Measurements from ENCODE around the gene MRPL34. TPM values are rescaled to one million over a fixed set of nuclear protein-coding genes. Genes with fewer than 3 reads are reported as not detected.
A peak's percentile ranks its signal among the peaks of the same experiment; 100 is the strongest.

The MRPL34 gene
- total RNA-seq, 1 donor from 2014 or later: 92.0 TPM

DNA sequence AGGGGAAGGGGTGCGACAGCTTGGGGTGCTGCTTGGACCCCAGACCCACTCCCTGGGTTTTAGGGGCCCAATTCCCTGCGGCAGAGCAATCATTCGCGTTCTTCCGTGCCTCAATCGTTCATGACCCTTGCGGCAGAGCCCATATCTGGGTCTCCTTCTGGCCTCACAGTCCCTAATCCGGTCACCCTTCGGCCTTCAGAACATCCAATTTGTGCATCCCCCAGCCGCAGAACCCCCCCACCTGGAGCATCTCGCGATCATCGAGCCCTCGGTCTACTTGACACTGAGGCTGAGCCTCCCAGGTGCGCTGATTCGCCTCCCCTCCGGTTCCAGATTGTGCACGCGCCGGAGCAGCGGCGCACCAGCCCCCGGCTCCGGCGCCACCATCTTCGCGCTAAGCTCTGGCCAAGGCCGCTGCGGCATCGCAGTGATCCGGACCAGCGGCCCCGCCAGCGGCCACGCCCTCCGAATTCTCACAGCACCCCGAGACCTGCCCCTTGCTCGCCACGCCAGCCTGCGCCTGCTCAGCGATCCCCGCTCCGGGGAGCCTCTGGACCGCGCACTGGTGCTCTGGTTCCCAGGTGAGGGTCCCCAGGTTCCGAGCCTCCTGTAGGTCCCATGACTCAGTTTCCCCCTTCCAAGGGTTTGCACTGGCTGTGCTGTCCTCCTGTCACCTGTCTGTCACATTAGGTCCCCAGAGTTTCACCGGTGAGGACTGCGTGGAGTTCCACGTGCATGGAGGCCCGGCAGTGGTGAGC lies 32.2 kb downstream of the MRPL34 start:
- Mint-ChIP-seq H3K9me3 (no peaks in the 10 kb centered on the region), H3K27ac (peak overlapping the region; percentile 89), H3K27me3 (ENCODE audit: low read depth) (no peaks in the 10 kb centered on the region), H3K4me1 (ENCODE audit: low read depth) (peaks cover 12% of the 10 kb centered on the region), H3K36me3 (ENCODE audit: low read depth) (peaks cover 17% of the 10 kb centered on the region), H3K4me3 (ENCODE audit: low read depth) (peak overlapping the region; percentile 84)
- peak; percentile 42 for DNase-seq (ENCODE audit: low spot score)
- intact Hi-C loops (cut with micrococcal nuclease): loop anchor here (1.0 to 5.0 kb wide), 3 partner anchors 29 to 69 kb away; partner anchors contain the start of genes BST2 and DDA1

DNA sequence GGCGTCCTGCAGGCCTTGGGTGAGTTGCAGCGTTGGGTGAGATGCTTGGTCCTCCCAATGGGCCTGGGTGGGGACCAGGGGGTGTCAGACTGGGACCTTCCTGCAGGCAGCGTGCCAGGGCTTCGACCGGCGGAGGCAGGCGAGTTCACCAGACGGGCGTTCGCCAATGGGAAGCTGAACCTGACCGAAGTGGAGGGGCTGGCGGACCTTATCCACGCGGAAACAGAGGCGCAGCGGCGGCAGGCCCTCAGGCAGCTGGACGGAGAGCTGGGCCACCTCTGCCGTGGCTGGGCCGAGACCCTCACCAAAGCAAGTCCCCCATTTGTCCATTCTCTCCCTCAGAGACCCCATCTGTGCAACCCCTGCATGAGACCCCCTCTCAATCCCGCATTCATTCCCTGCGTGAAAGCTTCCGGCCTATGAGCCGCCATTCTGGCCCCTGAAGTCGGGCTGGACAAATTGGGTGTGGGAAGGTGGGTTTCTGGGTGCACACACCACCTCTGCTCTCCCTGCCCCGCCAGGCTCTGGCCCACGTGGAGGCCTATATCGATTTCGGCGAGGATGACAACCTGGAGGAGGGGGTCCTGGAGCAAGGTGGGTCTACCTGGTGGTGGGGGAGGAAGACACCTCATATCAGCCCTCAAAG lies 32.9 kb downstream of the MRPL34 start:
- Mint-ChIP-seq H3K27me3 (ENCODE audit: low read depth) (no peaks in the 10 kb centered on the region), H3K9me3 (no peaks in the 10 kb centered on the region), H3K27ac (peak overlapping the region; percentile 89), H3K4me3 (ENCODE audit: low read depth) (peak overlapping the region; percentile 84), H3K4me1 (ENCODE audit: low read depth) (peaks cover 10% of the 10 kb centered on the region), H3K36me3 (ENCODE audit: low read depth) (peaks cover 16% of the 10 kb centered on the region)
- no peak for DNase-seq (ENCODE audit: low spot score)
- intact Hi-C loops (cut with micrococcal nuclease): loop anchor here (5.0 kb wide), 2 partner anchors 46 to 69 kb away; partner anchors contain the start of gene BST2

DNA sequence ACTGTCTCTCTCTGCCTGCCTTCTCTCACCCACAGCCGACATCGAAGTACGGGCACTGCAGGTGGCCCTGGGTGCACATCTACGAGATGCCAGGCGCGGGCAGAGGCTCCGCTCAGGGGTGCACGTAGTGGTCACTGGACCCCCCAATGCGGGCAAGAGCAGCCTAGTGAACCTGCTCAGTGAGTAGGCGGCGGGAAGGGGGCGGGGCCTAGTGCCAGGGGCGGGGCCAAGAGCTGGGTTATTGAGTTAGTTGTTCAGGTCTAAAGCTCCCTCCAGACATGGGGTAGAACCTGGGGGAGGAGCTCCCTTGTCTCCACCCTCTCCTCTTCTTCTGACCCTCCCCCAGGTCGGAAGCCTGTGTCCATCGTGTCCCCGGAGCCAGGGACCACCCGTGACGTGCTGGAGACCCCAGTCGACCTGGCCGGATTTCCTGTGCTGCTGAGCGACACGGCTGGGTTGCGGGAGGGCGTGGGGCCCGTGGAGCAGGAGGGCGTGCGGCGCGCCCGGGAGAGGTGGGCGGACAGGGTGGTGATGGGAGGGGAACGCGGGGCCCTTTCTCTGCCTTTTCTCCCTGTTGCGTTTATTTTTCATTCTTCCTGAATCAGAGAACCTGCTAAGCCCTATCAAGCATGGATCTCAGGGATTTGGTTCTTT lies 33.5 kb downstream of the MRPL34 start:
- intact Hi-C loops (cut with micrococcal nuclease): loop anchor here (5.0 kb wide), 2 partner anchors 47 to 68 kb away; partner anchors contain the start of gene BST2
- Mint-ChIP-seq H3K27me3 (ENCODE audit: low read depth) (no peaks in the 10 kb centered on the region), H3K27ac (no peak overlapping the region), H3K36me3 (ENCODE audit: low read depth) (peaks cover 16% of the 10 kb centered on the region), H3K4me1 (ENCODE audit: low read depth) (peaks cover 7% of the 10 kb centered on the region), H3K9me3 (no peaks in the 10 kb centered on the region), H3K4me3 (ENCODE audit: low read depth) (peak overlapping the region; percentile 84)
- no peak for DNase-seq (ENCODE audit: low spot score)

DNA sequence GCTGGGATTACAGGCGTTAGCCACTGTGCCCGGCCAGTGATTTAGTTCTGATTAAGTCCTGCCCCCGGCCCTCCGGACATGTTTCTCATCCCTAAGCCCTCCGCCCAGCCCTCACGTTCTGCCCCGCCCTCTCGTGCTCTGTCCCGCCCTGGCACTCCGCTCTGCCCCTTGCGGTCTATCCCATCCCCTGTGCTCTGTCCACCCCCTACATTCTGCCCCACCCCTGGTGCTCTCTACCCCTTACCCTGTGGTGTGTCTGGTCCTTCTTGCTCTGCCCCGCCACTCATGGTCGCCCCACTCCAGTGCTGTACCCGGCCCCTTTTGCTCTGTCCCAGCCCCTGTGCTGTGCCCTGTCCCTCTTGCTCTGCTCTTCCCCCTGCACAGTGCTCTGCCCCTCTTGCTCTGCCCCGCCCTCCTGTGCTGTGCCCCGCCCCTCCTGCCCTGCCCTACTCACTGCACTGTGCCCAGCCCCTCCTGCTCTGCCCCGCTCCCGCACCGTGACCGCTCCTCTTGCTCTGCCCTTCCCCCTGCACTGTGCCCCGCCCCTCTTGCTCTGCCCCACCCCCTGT lies 34.7 kb downstream of the MRPL34 start:
- Mint-ChIP-seq H3K27ac (no peak overlapping the region), H3K27me3 (ENCODE audit: low read depth) (no peaks in the 10 kb centered on the region), H3K36me3 (ENCODE audit: low read depth) (peaks cover 17% of the 10 kb centered on the region), H3K9me3 (no peaks in the 10 kb centered on the region), H3K4me1 (ENCODE audit: low read depth) (peaks cover 1% of the 10 kb centered on the region), H3K4me3 (ENCODE audit: low read depth) (no peak overlapping the region)
- intact Hi-C loops (cut with micrococcal nuclease): no loop called here
- DNase-seq (ENCODE audit: low spot score): no peak

DNA sequence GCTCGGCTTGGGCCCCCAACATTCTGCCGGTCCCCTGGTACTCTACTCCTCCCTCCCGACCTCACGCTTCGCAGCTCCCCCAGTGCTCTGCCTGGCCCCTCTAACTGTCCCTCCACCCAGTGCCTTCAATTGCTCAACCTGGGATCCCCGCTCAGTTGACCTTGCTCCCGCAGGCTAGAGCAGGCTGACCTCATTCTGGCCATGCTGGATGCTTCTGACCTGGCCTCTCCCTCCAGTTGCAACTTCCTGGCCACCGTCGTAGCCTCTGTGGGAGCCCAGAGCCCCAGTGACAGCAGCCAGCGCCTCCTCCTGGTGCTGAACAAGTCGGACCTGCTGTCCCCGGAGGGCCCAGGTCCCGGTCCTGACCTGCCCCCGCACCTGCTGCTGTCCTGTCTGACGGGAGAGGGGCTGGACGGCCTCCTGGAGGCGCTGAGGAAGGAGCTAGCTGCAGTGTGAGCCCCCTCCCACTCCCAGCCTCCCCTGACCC lies 35.2 kb downstream of the MRPL34 start:
- intact Hi-C loops (cut with micrococcal nuclease): no loop called here
- Mint-ChIP-seq H3K27me3 (ENCODE audit: low read depth) (no peaks in the 10 kb centered on the region), H3K4me3 (ENCODE audit: low read depth) (no peak overlapping the region)

DNA sequence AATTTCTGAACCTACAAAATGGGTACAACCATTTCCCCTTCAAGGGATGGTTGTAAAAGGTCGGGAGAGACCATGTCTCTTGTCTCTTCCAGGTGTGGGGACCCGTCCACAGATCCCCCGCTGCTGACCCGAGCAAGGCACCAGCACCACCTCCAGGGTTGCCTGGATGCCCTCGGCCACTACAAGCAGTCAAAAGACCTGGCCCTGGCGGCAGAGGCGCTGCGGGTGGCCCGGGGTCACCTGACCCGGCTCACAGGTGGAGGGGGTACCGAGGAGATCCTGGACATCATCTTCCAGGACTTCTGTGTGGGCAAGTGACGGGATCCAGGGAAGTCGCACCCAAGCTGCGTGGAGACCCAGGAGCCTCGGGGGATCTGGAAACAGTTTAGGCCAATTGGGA lies 35.7 kb downstream of the MRPL34 start:
- Mint-ChIP-seq H3K4me3 (ENCODE audit: low read depth) (no peak overlapping the region), H3K9me3 (no peaks in the 10 kb centered on the region), H3K4me1 (ENCODE audit: low read depth) (peaks cover 5% of the 10 kb centered on the region), H3K27me3 (ENCODE audit: low read depth) (no peaks in the 10 kb centered on the region), H3K27ac (no peak overlapping the region), H3K36me3 (ENCODE audit: low read depth) (peaks cover 17% of the 10 kb centered on the region)
- DNase-seq (ENCODE audit: low spot score): no peak
- intact Hi-C loops (cut with micrococcal nuclease): no loop called here

More for the DNA sequence above, 35.2 kb downstream of the MRPL34 start:
- no peaks in the 10 kb centered on the region for H3K9me3 Mint-ChIP-seq
- no peak overlapping the region for H3K27ac Mint-ChIP-seq
- H3K4me1 Mint-ChIP-seq (ENCODE audit: low read depth): peaks cover 1% of the 10 kb centered on the region
- H3K36me3 Mint-ChIP-seq (ENCODE audit: low read depth): peaks cover 17% of the 10 kb centered on the region
- DNase-seq (ENCODE audit: low spot score): no peak

DNA sequence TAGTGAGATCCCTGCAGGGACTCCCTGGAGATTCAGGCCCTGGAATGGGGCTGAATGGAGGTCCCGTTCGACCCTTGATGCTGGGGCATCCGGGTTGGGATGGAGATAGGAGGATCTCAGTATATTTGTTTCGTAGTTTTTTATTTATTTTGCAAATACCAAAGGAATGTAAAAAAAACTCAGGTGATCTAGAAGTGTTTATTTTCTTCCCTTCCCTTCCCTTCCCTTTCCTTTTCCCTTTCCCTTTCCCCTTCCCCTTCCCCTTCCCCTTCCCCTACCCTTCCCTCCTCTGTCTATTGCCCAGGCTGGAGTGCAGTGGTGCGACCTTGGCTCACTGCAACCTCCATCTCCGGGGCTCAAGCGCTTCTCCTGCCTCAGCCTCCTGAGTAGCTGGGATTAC lies 36.2 kb downstream of the MRPL34 start:
- peaks cover 5% of the 10 kb centered on the region for H3K4me1 Mint-ChIP-seq (ENCODE audit: low read depth)
- H3K27ac Mint-ChIP-seq: no peak overlapping the region
- H3K4me3 Mint-ChIP-seq (ENCODE audit: low read depth): no peak overlapping the region
- peaks cover 17% of the 10 kb centered on the region for H3K36me3 Mint-ChIP-seq (ENCODE audit: low read depth)
- intact Hi-C loops (cut with micrococcal nuclease): no loop called here
- DNase-seq (ENCODE audit: low spot score): no peak
- no peaks in the 10 kb centered on the region for H3K27me3 Mint-ChIP-seq (ENCODE audit: low read depth)
- no peaks in the 10 kb centered on the region for H3K9me3 Mint-ChIP-seq

DNA sequence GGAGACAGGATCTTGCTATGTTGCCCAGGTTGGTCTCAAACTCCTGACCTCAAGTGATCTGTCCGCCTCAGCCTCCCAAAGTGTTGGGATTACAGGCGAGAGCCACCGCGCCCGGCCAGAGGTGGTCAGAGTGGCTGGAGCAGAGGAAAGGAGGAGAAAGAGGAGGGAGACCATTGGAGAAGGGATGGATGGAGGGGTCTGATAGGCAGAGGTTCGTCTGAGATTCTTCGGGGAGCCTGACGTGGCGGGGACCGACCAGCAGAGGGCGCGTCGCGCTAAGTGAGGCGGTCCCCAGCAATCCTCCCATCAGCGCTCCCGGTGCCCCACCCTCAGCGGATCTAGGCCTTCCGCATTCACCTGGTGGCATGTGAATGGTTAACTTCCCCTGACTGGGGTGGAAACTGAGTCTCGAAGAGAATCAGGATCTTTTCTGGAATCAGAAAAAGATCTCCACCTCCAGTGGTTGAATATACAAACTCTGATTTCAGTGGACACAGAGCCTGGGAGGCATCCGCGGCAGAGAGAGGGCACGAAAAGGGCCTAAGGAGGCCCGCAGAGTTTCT lies 40.5 kb downstream of the MRPL34 start:
- Mint-ChIP-seq H3K4me3 (ENCODE audit: low read depth) (no peak overlapping the region), H3K9me3 (no peaks in the 10 kb centered on the region), H3K36me3 (ENCODE audit: low read depth) (peaks cover 4% of the 10 kb centered on the region), H3K27ac (no peak overlapping the region), H3K4me1 (ENCODE audit: low read depth) (peaks cover 7% of the 10 kb centered on the region), H3K27me3 (ENCODE audit: low read depth) (peaks cover 11% of the 10 kb centered on the region)
- DNase-seq (ENCODE audit: low spot score): peak; percentile 70
- intact Hi-C loops (cut with micrococcal nuclease): loop anchor here (1.0 to 5.0 kb wide), 2 partner anchors 40 to 121 kb away; no protein-coding TSS in a partner anchor

DNA sequence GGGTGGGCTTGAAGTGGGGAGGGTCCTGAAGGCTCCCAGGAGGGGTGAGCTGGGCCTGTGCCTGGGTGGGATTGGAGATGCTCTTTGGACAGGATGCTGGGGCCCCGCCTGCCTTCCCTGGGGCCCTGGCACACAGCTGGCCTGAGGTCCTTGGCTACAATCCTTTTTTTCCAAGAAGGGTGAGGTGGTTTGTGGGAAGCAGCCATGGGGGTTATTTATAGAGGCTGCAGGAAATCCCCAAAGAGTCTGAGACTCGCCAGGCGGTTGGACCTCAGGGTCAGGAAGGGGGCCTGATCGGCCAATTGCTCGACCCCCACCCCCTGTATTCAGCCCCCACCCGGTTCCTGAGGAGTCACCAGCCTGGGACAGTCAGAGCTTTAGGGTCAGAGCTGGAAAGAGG lies 41.7 kb downstream of the MRPL34 start:
- H3K36me3 Mint-ChIP-seq (ENCODE audit: low read depth): peaks cover 4% of the 10 kb centered on the region
- H3K4me3 Mint-ChIP-seq (ENCODE audit: low read depth): no peak overlapping the region
- peaks cover 11% of the 10 kb centered on the region for H3K27me3 Mint-ChIP-seq (ENCODE audit: low read depth)
- no peaks in the 10 kb centered on the region for H3K9me3 Mint-ChIP-seq
- intact Hi-C loops (cut with micrococcal nuclease): loop anchor here (5.0 kb wide), 1 partner anchor 120 kb away; no protein-coding TSS in a partner anchor
- peaks cover 7% of the 10 kb centered on the region for H3K4me1 Mint-ChIP-seq (ENCODE audit: low read depth)
- H3K27ac Mint-ChIP-seq: no peak overlapping the region
- no peak for DNase-seq (ENCODE audit: low spot score)

DNA sequence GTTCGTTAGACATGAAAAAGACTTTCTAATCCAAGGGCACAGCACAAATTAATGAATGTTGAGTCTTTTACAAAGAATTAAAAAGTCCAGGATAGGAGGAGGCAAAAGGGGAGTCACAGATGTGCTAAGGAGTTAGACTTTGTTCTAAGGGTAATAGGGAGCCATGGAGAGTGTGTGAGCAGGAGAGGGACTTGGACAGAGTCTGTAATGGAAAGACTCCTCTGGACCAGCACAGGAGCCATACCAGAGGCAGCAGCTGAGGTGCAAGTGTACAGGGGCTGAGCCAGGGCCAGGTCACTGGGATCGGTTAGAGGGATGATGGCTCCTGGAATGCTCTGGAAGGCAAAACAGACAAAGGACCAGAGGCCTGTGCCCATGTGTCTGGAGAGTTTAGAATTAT lies 42.2 kb downstream of the MRPL34 start:
- Mint-ChIP-seq H3K9me3 (no peaks in the 10 kb centered on the region), H3K4me1 (ENCODE audit: low read depth) (peaks cover 7% of the 10 kb centered on the region), H3K27me3 (ENCODE audit: low read depth) (peaks cover 11% of the 10 kb centered on the region), H3K36me3 (ENCODE audit: low read depth) (peaks cover 4% of the 10 kb centered on the region), H3K27ac (no peak overlapping the region), H3K4me3 (ENCODE audit: low read depth) (no peak overlapping the region)
- DNase-seq (ENCODE audit: low spot score): no peak
- intact Hi-C loops (cut with micrococcal nuclease): loop anchor here (5.0 kb wide), 1 partner anchor 119 kb away; no protein-coding TSS in a partner anchor

DNA sequence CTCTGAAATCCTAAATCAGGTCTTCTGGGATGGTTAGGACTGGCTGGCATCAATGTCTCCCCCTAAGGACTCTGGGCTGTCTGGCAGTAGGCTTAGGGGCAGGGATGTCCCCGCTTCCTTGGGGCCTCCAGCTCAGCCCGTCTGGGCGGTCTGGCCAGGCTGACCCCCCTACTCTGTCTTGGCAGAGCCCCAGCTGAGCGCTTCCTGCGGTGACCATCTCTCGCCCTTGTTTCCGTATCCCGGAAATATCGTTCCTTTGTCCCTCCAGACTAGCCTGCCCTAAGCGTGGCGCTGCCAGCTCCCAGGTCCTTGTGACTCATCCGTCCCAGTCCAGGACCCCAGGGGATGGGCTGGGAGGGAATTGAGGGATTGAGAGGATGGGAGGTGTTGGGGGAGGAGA lies 43.0 kb downstream of the MRPL34 start:
- H3K36me3 Mint-ChIP-seq (ENCODE audit: low read depth): peaks cover 4% of the 10 kb centered on the region
- no peak overlapping the region for H3K4me3 Mint-ChIP-seq (ENCODE audit: low read depth)
- intact Hi-C loops (cut with micrococcal nuclease): loop anchor here (5.0 kb wide), 1 partner anchor 119 kb away; no protein-coding TSS in a partner anchor
- H3K4me1 Mint-ChIP-seq (ENCODE audit: low read depth): peaks cover 7% of the 10 kb centered on the region
- no peak for DNase-seq (ENCODE audit: low spot score)
- H3K9me3 Mint-ChIP-seq: no peaks in the 10 kb centered on the region
- H3K27ac Mint-ChIP-seq: no peak overlapping the region
- peaks cover 11% of the 10 kb centered on the region for H3K27me3 Mint-ChIP-seq (ENCODE audit: low read depth)

DNA sequence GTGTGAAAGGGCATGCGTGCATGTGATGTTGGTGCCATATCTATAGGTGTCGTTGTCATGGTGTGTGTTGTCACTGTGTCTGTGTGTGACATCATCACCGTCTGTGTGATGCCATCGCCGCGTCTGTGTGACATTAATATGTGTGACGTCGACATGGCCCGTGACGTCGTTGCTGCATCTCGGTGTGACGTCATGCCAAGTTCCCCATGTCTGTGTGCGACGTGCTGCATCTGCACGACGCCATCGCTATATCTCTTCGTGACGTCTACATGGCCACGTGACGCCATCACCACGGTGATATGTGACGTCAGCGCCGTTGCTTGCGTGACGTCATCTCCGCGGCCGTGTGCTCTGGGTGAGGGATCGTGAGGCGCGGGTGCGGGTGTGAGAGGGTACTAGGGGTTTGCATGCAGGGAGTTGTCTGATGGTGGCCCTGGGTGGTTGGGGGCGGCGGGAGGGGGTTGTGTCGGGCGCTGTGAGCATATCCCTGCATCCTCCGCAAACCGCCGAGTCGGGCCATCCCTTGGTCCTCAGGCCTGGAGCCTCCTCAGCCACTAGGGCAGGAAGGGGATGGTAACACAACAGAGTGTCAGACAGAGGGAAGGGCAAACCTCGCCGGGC lies 46.3 kb downstream of the MRPL34 start:
- intact Hi-C loops (cut with micrococcal nuclease): no loop called here
- no peaks in the 10 kb centered on the region for H3K9me3 Mint-ChIP-seq
- H3K4me1 Mint-ChIP-seq (ENCODE audit: low read depth): peaks cover 2% of the 10 kb centered on the region
- DNase-seq (ENCODE audit: low spot score): no peak
- peaks cover 11% of the 10 kb centered on the region for H3K27me3 Mint-ChIP-seq (ENCODE audit: low read depth)
- H3K27ac Mint-ChIP-seq: no peak overlapping the region
- H3K36me3 Mint-ChIP-seq (ENCODE audit: low read depth): no peaks in the 10 kb centered on the region
- no peak overlapping the region for H3K4me3 Mint-ChIP-seq (ENCODE audit: low read depth)
